Posterior cingulate gyrus (tissue), 11 donors: Measurements from ENCODE around the gene RRAS.

Experiments
- DNase-seq, 10 donors: peaks; one replicate each; pipeline versions ENCODE4 v3.0.0 to v3.0.0-alpha.2; 2020 to 2021; ENCODE audit warnings: mixed read lengths in 3 of 10
- intact Hi-C: fragments of 100-400 bp; cut with DNase I; formaldehyde crosslinking; loops from one replicate; pipeline ENCODE4 v1.15.1; 2023

RRAS gene

DNA sequence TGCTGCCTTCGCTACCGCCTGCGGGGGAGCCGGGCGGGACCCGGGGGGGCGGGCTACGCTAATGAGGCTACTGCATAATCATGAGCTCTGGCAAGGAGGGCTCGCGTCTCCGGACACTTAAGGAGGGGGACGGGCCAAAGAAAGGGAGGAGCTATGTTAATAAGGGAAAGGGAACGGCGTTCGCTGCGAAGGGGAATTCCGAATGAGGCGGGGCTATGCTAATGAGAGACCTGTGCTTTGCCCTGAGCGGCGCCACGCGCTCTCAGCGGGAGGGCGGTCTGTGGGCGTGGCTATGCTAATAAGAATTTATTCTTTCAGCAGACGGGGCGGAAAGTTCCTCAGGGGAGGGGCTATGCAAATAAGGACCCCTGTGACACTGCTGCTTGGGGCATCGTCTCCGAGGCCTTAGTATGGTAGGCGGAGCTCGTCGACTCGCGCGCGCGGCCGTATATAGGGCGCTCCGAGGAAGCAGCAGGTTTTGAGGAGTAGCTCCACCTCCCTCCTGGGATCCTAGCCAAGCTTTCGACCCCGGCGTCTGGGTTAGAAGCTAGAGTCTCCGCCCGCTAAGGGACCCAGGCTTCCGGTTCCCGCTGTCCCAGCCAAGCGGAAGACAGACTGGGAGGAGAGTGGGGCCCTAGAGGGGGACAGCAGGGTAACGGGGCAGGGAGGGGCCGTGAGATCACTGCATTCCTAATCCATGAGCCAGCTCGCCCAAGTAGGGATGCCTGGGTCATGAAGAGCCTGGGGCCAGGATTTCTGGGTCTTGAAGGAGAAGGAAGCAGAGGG, at the start of gene RRAS:
TSS of gene RRAS (minus strand) at position 31 of the 786 bp plus-strand sequence. CDS start 45 bp downstream, outside the sequence.
- intact Hi-C loops: loop anchor here (2.0 to 5.0 kb wide), 2 partner anchors 37 to 48 kb away; partner anchors contain the start of gene PRMT1

DNA sequence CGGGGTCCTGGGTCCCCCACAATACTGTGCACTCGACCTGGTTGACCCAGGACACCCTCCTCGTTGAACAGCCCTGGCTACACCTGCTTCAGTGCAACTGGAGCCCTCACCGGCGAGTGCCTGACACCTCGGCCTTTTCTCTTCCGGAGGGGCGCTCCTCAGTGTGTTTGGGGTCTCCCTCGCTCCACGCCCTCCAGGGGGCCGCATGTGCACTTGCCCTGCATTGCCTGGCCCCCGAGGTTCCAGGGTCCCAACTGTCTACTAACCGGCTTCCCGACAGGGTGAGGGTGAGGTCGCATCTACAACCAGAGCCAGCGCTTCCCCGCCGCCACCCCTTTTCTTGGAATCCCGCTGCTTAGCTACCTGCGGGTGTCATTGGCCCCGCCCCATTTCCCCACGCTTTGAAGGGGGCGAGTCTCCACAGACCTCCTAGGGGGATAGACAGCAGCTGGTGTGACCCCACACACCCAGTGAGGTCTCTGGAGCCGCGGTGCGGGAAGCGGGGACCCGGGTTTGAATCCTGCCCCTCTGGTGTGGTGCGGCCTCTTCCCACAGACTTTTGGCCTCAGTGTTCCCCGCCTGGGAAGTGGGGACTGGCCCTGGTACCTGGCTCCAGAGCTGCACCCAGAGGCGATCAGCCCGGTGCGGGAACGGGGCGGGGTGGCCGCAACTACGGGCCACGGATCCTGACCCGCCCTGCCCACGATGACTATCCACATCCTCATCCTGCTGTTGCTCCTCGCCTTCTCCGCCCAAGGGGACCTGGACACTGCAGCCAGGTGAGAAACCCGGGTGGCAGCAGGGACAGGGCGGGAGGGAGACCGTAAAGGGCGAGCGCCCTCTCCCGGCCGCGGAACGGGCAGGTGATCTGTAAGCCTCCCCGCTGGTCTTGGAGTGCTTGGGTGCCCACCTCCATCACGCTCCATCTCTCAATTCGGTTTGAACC, 49.5 kb upstream of the RRAS start, which contains the start of gene ADM5:
TSS of gene ADM5 (plus strand) at position 462 of the 946 bp plus-strand sequence. CDS start at position 706, 244 bp downstream.
- DNase-seq: peak; percentile 47 to 94 (median 74)
- intact Hi-C loops: loop anchor here (10.0 kb wide), 1 partner anchor 115 kb away; no protein-coding TSS in a partner anchor

More for the DNA sequence above, at the start of gene RRAS:
- peak; percentile 95 to 100 (median 99) for DNase-seq

DNA sequence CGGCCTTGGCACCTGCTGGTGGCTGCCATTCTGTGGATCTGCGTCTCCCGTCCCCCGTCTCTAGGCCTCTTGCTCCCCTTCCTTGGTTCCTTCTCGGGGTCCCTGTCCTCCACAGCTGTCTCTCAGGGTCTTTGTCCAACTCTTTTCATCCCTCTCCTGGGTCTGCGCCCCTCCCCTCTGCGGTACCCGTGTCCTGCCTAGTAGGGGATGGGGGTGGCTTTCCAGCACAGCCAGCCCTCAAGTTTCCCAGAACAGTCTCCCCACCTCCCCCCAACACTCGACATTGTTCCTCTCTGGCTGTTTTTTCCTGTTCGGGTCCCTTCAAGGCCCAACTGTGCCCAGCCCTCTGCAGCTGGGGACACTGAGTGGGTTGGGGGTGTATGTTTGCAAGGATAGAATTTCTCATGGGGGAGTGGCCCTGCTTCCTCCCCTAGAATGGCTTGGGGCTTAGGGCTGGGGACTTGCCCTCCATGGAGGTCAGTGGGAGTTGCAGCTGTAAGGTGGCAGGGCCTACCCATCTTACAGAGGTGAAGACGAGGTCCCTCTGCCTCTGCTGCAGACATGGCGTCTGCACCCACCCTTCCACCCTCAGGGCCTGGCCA, 48.7 kb upstream of the RRAS start:
- no peak for DNase-seq
- intact Hi-C loops: no loop called here

DNA sequence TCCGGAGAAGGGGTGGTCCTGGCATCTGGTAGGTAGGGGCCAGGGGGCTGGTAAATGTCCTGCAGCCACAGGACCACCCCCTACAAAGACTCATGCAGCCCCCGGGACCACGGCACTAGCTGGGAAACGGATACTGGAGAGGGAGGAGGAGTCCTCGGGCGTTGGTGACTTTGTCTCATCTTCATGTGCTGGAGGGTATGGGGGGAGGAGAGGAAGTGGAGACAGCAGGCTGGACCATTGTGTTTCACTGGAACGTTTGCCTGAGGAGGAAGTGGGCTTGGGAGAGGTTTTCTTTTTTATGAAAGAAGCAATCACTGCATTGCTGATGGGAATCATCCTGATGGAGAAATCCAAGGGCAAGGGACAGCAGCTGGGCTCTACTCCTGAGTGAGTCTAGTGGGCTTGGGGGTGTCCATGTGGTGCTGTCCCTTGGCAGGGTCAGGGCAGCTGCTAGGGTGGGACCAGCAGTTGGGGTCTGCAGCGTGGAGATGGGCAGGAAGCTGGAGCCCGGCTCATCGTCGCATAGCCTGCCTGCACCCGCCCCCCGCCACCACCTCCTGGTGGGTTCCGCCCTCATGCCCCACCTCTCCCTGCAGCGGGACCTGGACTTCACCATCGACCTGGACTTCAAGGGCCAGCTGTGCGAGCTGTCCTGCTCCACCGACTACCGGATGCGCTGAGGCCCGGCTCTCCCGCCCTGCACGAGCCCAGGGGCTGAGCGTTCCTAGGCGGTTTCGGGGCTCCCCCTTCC, 47.8 kb upstream of the RRAS start:
- intact Hi-C loops: no loop called here
- DNase-seq: peak in 1 of 10 donors; percentile 74

DNA sequence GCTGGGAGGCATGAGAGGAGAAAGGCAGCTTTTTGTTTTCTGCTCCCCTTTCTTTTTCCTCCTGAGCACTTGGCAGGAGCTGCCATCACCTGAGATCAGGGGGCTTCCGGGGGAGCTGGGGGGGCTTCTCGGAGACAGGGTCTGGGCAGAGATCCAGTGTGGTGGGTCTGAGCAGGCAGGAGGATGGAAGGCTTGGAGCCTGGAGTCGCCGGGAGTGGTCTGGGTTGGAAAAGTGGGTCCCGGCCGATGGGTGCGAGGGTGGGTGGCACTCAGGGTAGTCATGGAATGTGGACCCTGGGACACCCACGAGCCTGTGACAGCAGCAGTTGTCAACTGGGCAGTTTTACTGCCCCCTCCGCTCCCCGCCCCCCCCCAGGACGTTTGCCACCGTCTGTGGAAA, 47.2 kb upstream of the RRAS start:
- peak in 1 of 10 donors; percentile 62 for DNase-seq
- intact Hi-C loops: no loop called here

DNA sequence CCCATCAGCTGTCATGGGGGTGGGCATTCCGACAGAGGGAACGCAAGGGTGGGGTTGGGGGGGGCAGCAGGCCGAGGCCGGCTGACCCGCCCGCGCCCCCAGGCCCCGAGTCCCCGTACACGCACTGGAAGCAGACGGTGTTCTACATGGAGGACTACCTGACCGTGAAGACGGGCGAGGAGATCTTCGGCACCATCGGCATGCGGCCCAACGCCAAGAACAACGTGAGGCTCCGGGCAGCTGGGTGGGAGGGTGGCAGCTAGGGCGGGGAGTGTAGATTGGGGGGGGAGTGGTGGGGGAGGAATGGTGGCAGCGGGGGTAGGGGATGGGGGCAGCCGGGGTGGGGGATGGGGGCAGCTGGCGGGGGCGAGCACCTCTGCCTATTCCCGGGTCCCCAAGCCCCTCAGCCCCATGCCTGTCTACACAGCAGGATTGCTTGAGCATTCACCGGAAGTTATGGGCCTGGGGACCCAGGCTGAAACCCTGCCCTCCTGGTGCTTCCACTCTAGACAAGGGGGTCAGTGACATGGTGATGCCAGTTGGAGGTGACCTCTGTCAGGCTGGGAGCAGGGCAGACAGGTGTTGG, 46.7 kb upstream of the RRAS start:
- peak in 1 of 10 donors; percentile 78 for DNase-seq
- intact Hi-C loops: no loop called here

DNA sequence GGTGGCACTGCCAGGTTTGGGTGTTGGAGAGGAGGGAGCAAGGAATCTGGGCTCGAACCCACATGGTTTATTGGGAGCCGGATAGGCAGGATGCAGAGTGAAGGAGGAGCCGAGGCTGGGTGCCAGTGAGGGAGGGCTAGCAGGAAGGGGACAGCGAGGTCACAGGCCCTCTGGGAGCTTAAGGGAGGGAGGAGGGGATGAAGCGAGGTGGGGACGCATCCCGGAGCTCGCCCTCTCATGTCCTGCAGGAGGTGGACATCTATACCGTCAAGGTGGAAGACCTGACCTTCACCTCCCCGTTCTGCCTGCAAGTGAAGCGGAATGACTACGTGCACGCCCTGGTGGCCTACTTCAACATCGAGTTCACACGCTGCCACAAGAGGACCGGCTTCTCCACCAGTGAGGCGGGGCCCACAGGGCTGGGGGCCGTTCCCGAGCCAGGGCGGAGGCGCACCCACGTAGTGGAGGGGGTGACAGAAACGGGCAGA, 45.9 kb upstream of the RRAS start:
- DNase-seq: peak in 1 of 10 donors; percentile 72
- intact Hi-C loops: no loop called here

DNA sequence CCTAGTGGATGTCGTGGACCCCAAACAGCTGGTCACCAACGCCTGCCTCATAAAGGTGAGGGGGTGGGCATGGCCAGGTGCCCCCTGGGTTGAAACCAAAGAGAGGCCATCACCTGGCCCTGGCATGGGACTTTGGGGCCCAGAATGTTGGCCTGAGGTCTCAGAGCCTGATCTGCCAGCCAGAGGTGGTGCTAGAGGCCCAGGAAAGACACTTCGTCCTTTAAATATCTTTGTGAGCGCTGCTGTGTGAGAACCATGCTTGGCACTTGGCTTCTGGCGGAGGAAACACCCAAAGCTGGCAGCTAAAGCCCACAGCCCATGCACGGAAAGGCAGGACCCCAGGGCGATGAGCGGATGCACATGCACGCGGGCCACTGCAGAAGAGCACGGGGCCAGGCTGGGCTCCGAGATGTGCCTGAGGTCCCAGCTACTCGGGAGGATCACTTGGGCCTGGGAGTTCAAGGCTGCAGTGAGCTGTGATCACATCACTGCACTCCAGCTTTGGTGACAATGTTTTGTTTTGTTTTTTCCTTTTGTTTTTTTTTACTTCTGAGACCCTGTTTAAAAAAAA, 45.1 kb upstream of the RRAS start:
- no peak for DNase-seq
- intact Hi-C loops: no loop called here

DNA sequence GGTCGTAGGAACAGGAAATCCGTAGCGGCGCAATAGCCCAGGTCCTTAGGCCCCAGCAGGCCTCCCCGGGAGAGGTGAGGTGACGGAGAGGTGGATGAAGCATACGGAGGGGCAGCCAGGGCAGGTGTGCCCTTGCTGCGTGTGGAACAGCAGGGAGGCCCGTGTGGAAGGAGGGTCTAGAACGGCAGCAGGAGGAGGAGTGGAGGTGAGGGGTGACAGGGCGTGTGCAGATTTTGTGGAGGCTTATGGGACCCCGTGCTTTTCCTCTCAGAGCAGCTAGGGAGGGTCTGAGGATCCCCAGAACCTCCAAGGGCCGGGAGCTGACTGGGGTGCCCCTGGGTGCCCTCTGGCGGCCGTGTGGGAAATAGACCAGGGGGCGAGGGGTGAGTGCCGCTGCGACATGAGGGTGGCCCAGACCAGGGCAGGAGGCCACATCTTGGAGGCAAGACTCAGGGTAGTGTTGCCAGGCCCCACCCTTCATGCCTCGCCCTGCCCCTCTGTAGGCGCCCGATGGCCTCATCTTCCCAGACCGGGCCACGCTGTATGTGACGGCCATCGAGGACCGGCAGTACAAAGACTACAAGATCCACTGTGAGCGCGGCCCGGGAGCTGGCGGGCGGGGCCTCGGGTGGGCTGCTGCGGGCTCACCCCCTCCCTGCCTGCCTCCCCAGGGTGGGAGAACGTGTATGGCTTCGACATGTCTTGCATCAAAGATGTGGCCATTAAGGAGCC, 44.5 kb upstream of the RRAS start:
- intact Hi-C loops: no loop called here
- DNase-seq: no peak

DNA sequence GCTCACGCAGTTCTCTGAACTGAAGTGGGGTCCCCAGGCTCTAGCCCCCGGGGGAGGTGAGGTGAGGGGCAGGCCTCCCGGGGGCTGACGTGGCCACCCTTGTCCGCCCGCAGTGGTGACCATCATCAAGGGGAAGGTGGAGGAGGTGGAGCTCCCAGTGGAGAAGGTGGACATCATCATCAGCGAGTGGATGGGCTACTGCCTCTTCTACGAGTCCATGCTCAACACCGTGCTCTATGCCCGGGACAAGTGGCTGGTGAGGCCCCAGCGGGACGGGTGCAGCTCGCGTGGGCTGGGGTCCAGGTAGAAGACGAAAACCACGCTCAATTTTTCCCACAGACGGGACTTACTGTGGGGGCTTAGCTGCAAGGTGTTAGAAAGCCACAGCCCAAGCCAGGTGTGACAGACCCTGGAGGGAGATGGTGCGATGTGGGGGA, 43.9 kb upstream of the RRAS start:
- DNase-seq: no peak
- intact Hi-C loops: no loop called here

DNA sequence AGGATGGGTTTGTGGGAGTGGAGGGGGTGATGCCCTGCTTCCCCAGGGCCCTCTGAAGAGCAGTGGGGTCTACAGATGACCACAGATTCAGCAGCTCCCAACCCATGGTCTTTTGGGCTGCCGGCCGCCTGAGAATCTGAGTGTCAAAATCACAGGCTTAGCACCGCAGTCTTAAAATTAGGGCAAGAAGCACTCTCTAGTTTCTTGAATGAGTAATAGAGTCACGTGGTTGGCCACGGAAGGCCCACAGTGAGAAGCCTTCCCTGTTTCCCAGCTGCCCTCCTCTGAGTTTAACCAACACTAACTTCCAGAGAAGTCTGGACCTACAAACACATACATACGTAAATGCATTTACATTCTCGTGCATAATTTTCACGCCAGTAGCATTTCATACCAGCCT, 42.3 kb upstream of the RRAS start:
- intact Hi-C loops: no loop called here
- DNase-seq: peak in 1 of 10 donors; percentile 26

DNA sequence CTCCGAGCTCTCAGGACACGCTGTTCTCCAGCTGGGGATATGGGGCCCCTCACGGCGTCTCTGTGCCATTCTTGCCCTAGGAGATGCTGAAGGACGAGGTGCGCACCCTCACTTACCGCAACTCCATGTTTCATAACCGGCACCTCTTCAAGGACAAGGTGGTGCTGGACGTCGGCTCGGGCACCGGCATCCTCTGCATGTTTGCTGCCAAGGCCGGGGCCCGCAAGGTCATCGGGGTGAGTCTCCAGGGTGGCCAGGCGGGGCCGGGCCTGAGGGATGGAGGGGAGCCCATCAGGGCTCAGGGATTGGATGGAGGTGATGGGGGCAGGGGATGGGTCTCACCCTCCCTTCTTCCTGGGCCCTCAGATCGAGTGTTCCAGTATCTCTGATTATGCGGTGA, 41.9 kb upstream of the RRAS start:
- peak in 1 of 10 donors; percentile 72 for DNase-seq
- intact Hi-C loops: no loop called here

DNA sequence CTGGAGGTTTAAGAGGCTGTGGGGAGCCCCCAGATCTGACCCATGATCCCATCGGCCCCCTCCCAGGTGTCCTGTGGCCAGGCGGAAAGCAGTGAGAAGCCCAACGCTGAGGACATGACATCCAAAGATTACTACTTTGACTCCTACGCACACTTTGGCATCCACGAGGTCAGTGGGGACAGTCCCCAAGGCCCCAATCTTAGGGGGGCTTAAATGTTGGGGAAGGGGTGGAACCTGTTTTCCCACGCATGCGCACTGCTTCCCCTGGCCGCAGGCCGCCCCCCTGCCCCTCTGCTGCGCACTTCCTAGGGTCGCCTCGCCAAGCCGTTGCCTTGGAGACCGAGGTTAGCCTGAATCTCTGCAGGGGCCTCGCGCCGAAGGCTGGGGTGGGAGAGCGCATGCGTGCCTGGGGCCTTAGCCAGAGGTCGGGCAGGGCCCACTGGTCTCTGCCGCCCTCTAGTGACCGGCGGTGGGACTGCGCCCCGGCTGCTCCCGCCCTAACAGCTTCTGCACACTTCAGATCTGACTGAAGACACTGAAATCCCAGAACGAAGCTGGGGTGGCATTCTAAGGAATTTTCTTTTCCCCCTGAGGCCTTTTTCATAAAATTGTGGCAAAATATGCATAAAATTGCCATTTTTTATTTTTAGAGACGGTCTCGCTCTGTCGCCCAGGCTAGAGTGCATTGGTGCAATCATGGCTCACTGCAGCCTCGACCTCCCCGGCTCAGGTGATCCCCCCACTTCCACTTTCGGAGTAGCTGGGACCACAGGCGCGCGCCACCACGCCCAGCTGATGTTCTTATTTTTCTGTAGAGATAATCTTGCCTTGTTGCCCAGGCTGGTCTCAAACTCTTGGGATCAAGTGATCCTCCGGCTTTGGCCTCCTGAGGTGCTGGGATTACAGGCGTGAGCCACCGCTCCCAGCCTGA, 40.7 kb upstream of the RRAS start:
- intact Hi-C loops: no loop called here
- DNase-seq: peak; percentile 86 to 98 (median 93)

DNA sequence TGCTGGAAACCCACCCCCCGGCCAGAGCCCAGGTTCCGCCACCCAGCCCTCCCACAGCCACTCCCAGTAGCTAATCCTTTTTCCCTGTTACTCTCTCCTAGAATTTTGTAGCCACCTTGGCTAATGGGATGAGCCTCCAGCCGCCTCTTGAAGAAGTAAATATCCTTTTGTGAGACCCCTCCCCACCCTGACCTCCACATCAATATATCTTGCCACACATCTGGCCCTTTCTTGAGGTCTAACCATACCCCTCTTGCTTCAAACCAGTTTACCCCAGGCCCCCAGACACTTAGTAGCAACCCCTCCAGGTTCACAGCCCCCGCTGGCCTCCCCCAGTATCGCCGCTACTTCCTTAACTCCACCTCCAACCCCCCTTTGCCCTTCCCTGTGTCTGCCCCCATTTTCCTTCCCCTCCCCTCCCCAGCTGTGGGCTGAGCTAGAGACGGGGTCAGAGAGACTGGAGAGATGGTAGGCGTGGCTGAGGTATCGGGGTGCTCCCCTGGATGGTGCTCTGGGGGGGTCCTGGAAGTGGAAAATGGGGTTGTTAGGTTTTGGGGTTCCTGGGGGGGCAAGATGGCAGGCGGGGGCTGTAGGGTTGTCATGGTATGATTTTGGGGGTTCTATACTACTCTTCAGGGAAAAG, 39.9 kb upstream of the RRAS start:
- intact Hi-C loops: loop anchor here (5.0 kb wide), 2 partner anchors 38 to 88 kb away; partner anchors contain the start of genes PRR12, RRAS and SCAF1
- DNase-seq: no peak

DNA sequence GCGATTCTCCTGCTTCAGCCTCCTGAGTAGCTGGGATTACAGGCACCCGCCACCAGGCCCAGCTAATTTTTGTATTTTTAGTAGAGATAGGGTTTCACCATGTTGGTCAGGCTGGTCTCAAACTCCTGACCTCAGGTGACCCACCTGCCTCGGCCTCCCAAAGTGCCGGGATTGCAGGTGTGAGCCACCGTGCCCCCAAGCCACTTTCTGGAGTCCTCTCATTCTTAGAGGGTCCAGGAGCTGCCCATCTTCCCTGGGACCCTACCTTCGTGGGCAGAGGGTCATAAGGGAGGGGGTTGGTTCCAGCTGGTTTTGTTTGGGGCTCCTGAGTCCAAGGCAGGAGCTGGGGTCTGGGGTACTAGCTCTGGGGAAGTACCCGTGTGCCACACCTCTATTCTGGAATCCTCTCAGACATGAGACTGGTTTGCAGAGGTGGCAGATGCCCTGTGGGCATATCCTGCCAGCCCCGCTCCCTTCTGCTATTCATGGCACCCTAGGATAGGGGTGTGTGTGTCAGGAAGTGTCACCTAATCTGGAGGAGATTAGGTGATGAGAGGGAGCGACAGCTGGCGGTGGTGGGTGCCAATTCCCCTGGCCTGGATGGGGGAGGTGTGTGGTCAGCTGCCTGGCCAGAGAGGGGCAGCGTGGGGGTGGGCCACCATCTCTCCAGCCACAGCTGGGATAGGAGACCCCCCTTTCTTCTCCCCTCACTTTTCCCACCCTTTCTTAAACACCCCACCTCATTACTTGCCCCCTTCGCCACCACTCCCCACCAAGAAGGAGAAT, 39.2 kb upstream of the RRAS start:
- DNase-seq: no peak
- intact Hi-C loops: loop anchor here (5.0 kb wide), 2 partner anchors 37 to 87 kb away; partner anchors contain the start of genes PRR12, RRAS and SCAF1
